ENCODE results near the gene TNFRSF25. TPM values are rescaled to one million over a fixed set of nuclear protein-coding genes. Genes with fewer than 3 reads are reported as not detected.

The TNFRSF25 gene
- total and polyA plus RNA-seq, 2 donors from 2014 or later: 7.6 to 13.8 TPM

DNA sequence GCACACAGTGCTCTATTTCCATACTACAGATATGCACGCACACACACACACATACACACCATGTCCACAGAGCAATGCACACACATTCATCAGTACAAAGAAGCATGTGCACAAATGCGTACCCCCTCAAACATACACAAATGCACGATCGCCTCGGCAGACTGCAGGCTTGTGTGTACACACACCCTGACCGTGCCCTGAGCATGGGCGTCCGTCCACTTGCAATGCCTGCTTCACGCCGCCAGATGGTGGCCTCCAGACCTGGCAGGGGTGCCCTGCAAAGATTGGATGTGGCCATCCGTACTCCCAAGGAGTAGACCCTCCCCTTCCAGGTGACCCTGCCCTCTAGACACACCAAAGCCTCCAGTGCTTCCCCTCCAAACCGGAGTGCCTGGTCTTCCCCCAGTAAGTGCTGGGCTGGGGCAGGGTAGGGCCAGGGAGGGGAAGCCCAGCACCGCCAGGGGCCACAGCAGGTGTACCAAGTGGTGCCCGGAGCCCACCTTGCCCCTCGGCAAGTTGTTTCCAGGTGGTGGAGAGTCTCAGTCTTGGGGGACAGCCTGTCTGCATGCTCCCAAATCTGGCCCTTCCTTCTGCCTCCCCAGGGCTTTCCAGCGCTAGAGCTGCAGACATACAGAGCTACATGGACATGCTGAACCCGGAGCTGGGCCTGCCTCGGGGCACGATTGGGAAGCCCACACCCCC is 20.8 kb downstream of the TNFRSF25 start:
- Histone ChIP-seq H3K36me3 (ENCODE audit: control insufficient read depth in 2 of 3, insufficient read depth in 3 of 3, low read length in 3 of 3) (no peaks in the 10 kb centered on the region), H3K9me3 (ENCODE audit: control insufficient read depth in 2 of 3, insufficient read depth in 1 of 3, low read length in 3 of 3) (no peaks in the 10 kb centered on the region), H3K27ac (ENCODE audit: low read depth in 2 of 2, low read length in 2 of 2) (no peak overlapping the region), H3K9ac (ENCODE audit: low read length in 3 of 3) (no peak overlapping the region), H3K27me3 (ENCODE audit: control insufficient read depth, insufficient read depth, low read length) (peaks cover 3% of the 10 kb centered on the region), H3K4me1 (ENCODE audit: control insufficient read depth in 2 of 3, insufficient read depth in 2 of 3, low read depth in 1 of 3, low read length in 3 of 3) (peaks cover 0 to 4% (median 3%) of the 10 kb centered on the region in 3 donors), H3K4me3 (ENCODE audit: low read length in 3 of 3) (no peak overlapping the region)
- intact Hi-C loops (cut with DNase I): no loop called here
- FAIRE-seq (no peak), DNase-seq (peak in 3 of 5 donors; percentile 61 to 73 (median 66))
- TF ChIP-seq, protein P1, sequence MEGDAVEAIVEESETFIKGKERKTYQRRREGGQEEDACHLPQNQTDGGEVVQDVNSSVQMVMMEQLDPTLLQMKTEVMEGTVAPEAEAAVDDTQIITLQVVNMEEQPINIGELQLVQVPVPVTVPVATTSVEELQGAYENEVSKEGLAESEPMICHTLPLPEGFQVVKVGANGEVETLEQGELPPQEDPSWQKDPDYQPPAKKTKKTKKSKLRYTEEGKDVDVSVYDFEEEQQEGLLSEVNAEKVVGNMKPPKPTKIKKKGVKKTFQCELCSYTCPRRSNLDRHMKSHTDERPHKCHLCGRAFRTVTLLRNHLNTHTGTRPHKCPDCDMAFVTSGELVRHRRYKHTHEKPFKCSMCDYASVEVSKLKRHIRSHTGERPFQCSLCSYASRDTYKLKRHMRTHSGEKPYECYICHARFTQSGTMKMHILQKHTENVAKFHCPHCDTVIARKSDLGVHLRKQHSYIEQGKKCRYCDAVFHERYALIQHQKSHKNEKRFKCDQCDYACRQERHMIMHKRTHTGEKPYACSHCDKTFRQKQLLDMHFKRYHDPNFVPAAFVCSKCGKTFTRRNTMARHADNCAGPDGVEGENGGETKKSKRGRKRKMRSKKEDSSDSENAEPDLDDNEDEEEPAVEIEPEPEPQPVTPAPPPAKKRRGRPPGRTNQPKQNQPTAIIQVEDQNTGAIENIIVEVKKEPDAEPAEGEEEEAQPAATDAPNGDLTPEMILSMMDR (IDR thresholded peaks at IDR 0.05; ENCODE audit: borderline replicate concordance, extremely low read depth, insufficient read depth): peak; percentile 47

DNA sequence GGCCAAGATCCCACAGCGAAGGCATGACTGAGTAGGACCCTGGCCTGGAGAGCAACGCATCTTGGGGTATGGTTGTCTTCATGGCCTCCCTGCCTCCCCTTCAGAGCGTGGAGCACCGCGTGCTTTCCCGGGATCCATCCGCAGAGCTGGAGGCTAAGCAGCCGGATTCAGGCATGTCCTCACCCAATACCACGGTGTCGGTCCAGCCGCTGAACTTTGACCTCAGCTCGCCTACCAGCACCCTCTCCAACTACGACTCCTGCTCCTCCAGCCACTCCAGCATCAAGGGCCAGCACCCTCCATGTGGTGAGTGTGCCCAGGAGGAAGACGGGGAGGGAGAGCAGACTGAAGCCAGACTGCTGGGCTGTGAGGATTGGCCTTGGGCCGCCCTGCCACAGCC is 21.6 kb downstream of the TNFRSF25 start:
- H3K4me3 ChIP-seq (ENCODE audit: low read length in 3 of 3): no peak overlapping the region
- peaks cover 3% of the 10 kb centered on the region for H3K27me3 ChIP-seq (ENCODE audit: control insufficient read depth, insufficient read depth, low read length)
- H3K4me1 ChIP-seq (ENCODE audit: control insufficient read depth in 2 of 3, insufficient read depth in 2 of 3, low read depth in 1 of 3, low read length in 3 of 3): peaks cover 0 to 3% (median 0%) of the 10 kb centered on the region in 3 donors
- no peak overlapping the region for H3K27ac ChIP-seq (ENCODE audit: low read depth in 2 of 2, low read length in 2 of 2)
- H3K9ac ChIP-seq (ENCODE audit: low read length in 3 of 3): no peak overlapping the region
- no peaks in the 10 kb centered on the region for H3K9me3 ChIP-seq (ENCODE audit: control insufficient read depth in 2 of 3, insufficient read depth in 1 of 3, low read length in 3 of 3)
- no peak for FAIRE-seq
- intact Hi-C loops (cut with DNase I): no loop called here
- no peaks in the 10 kb centered on the region for H3K36me3 ChIP-seq (ENCODE audit: control insufficient read depth in 2 of 3, insufficient read depth in 3 of 3, low read length in 3 of 3)
- peak in 1 of 5 donors; percentile 70 for DNase-seq
- TF ChIP-seq, protein P1 (IDR thresholded peaks at IDR 0.05; ENCODE audit: borderline replicate concordance, extremely low read depth, insufficient read depth): no peak

DNA sequence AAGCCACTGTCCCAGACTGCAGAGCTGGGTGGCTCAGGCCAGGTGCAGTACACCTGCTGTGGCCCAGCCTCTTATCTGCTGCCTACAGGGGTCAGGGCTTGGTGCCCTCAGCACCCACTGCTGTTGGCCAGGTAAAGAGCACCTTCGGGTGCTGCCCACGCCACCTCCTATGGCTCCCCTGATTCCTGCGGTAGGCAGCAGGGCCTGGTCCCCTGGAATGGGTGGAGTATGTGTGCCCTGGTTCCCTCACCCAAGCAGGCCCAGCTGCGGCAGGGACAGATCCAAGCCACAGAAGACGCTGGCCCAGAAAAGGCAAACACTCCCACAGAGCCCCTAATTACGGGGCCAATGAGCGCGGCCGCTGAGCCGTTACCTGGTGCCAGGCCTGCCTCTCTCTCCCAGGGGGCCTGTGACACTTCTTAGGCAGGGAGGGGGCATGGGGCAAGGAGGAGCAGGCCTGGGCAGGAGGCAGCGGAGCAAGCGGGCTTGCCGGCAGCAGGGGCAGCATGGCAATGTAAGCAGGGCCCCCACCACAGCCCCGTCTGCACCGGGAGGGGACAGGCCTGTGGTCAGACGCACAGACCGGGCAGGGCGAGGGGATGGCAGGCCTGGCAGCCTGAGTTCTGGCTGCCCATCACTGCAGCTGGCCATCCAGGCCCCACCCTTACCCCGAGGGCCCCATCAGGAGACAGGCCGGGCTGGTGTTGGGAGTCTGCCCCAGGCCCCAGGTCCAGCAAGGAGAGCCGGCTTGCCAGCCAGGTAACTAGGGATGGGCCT is 22.4 kb downstream of the TNFRSF25 start:
- Histone ChIP-seq H3K4me3 (ENCODE audit: low read length in 3 of 3) (no peak overlapping the region), H3K9me3 (ENCODE audit: control insufficient read depth in 2 of 3, insufficient read depth in 1 of 3, low read length in 3 of 3) (no peaks in the 10 kb centered on the region), H3K27ac (ENCODE audit: low read depth in 2 of 2, low read length in 2 of 2) (no peak overlapping the region), H3K36me3 (ENCODE audit: control insufficient read depth in 2 of 3, insufficient read depth in 3 of 3, low read length in 3 of 3) (no peaks in the 10 kb centered on the region), H3K4me1 (ENCODE audit: control insufficient read depth in 2 of 3, insufficient read depth in 2 of 3, low read depth in 1 of 3, low read length in 3 of 3) (peaks cover 0 to 4% (median 0%) of the 10 kb centered on the region in 3 donors), H3K9ac (ENCODE audit: low read length in 3 of 3) (no peak overlapping the region), H3K27me3 (ENCODE audit: control insufficient read depth, insufficient read depth, low read length) (peaks cover 3% of the 10 kb centered on the region)
- FAIRE-seq (no peak), DNase-seq (no peak)
- intact Hi-C loops (cut with DNase I): no loop called here
- TF ChIP-seq, protein P1 (IDR thresholded peaks at IDR 0.05; ENCODE audit: borderline replicate concordance, extremely low read depth, insufficient read depth): no peak
